AG04450 (cell line): ENCODE measurements around the gene NUP107. TPM values are rescaled to one million over a fixed set of nuclear protein-coding genes. Genes with fewer than 3 reads are reported as not detected.

ENCODE experiments used
- CTCF ChIA-PET: fragments of 300-600, 350-600 bp; formaldehyde crosslinking; extraction: SDS; loops from one replicate; lab custom pipeline; 2022; ENCODE audit warnings: antibody characterized with exemption, inconsistent platforms; lab: Charles Lee
- POLR2A ChIA-PET: fragments of 350-600 bp; formaldehyde crosslinking; extraction: SDS; loops from one replicate; lab custom pipeline; 2021; ENCODE audit warnings: antibody characterized with exemption, inconsistent platforms; lab: Yijun Ruan, JAX
- DNase-seq: peaks from one replicate; pipeline ENCODE4 v3.0.0-alpha.2; 2011; ENCODE audit warnings: low read depth, low spot score
- H3K27ac ChIP-seq: one replicate; pipeline ENCODE4 v1.5.1; 2012; ENCODE audit warnings: low read depth, low read length, control low read depth
- H3K27me3 ChIP-seq: one replicate; pipeline ENCODE4 v1.6.0; 2012; ENCODE audit warnings: low read length; ENCODE audit not compliant: control insufficient read depth, insufficient read depth
- H3K4me3 ChIP-seq: 2 replicates; pipeline ENCODE4 v1.5.1; 2011; ENCODE audit warnings: mild to moderate bottlenecking, low read depth, low read length, control low read depth
- H3K9me3 ChIP-seq: 2 replicates; pipeline ENCODE4 v1.5.1; 2012; ENCODE audit warnings: low read length; ENCODE audit not compliant: control insufficient read depth, insufficient read depth
- CTCF ChIP-seq: IDR thresholded peaks from 2 replicates; pipeline ENCODE4 v1.5.1; 2011; ENCODE audit warnings: low read depth, low read length, control low read depth, inconsistent platforms
- polyA plus RNA-seq: library from polyadenylated mRNA; depleted of rRNA; stranded (reverse); fragments of >200 nt; gene quantifications from 2 replicates; pipeline ENCODE4 v1.2.3, GENCODE V29; 2011

NUP107 gene
- polyA plus RNA-seq, 1 experiment: 46.7 TPM

GRCh38 chr12:68667291-68667690 is 19.5 kb upstream of the NUP107 start:
- no peak for DNase-seq
- no peak for TF ChIP-seq CTCF
- Histone ChIP-seq H3K9me3 (no peaks in the 10 kb centered on the region), H3K4me3 (no peak overlapping the region), H3K27ac (no peak overlapping the region), H3K27me3 (no peaks in the 10 kb centered on the region)
- CTCF ChIA-PET: interaction anchor here (0.8 kb wide), 1 partner anchor 15 kb away, joined by 3 read pairs; no protein-coding TSS in a partner anchor
- POLR2A ChIA-PET: no interaction called here

- no peaks in the 10 kb centered on the region for H3K9me3 ChIP-seq
- H3K27me3 ChIP-seq: no peaks in the 10 kb centered on the region
- no peak overlapping the region for H3K27ac ChIP-seq
- ChIA-PET POLR2A (no interaction called here), CTCF (interaction anchor here (0.8 kb wide), 1 partner anchor 16 kb away, joined by 3 read pairs; no protein-coding TSS in a partner anchor)
- no peak for DNase-seq
- H3K4me3 ChIP-seq: no peak overlapping the region
- no peak for TF ChIP-seq CTCF
Observed at GRCh38 chr12:68667896-68668295, 18.9 kb upstream of the NUP107 start.

- DNase-seq: no peak
- H3K27me3 ChIP-seq: no peaks in the 10 kb centered on the region
- POLR2A ChIA-PET: no interaction called here
- CTCF ChIA-PET: interaction anchor here (1.1 kb wide), 1 partner anchor 19 kb away, joined by 3 read pairs; no protein-coding TSS in a partner anchor
- H3K9me3 ChIP-seq: no peaks in the 10 kb centered on the region
- no peak for TF ChIP-seq CTCF
- H3K4me3 ChIP-seq: no peak overlapping the region
- no peak overlapping the region for H3K27ac ChIP-seq
Observed at GRCh38 chr12:68671179-68671578, 15.6 kb upstream of the NUP107 start.

DNA sequence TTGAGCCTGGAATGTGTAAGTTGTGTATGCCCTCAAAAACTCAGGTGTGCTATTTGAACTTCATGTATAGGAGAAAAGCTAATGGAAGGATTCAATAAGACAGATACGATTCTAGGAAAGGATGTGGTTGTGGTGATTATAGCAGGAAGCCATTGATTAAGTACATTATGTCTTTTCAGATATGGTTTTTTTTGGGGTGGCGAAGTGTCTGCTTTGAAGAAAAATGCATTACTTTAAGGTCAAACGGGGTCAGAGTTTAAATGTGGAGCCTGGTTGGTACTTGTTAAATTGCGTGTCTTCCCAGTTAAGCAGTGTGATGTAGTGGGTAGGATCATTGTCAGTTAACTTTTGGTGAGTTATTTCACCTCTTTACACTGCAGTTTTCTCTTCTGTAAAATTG is 13.0 kb upstream of the NUP107 start:
- no peaks in the 10 kb centered on the region for H3K9me3 ChIP-seq
- H3K4me3 ChIP-seq: no peak overlapping the region
- POLR2A ChIA-PET: no interaction called here
- no peak for TF ChIP-seq CTCF
- H3K27me3 ChIP-seq: no peaks in the 10 kb centered on the region
- no peak for DNase-seq
- CTCF ChIA-PET: no interaction called here
- no peak overlapping the region for H3K27ac ChIP-seq

DNA sequence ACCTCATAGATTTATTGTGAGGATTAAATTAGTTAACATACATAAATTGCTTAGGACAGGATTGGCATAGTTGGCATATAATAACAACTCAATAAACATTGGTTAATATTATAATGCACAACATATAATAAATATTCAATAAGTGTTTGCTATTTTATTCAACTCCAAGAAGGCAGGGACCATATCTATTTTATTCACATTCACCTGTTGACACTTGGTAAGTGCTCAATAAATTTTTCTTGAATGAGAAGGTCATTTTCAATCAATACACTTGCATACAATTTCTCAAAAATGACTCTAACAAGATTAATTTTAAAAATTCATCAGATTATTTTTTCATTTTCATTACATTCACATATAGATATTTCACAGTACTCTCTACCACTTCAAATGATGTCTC is 12.4 kb upstream of the NUP107 start:
- ChIA-PET CTCF (no interaction called here), POLR2A (no interaction called here)
- TF ChIP-seq CTCF: no peak

More for the DNA sequence above, 12.4 kb upstream of the NUP107 start:
- Histone ChIP-seq H3K27ac (no peak overlapping the region), H3K27me3 (no peaks in the 10 kb centered on the region), H3K9me3 (no peaks in the 10 kb centered on the region), H3K4me3 (no peak overlapping the region)
- no peak for DNase-seq
